Uterus (tissue), 2 donors: ENCODE results near the gene GPR160.

Experiments
- CTCF ChIP-seq, 4 experiments: fragments of 200-600 bp in 2 of 4; fragments of 450-650 bp in 2 of 4; sonication (generic) in 2 of 4; IDR thresholded peaks; one replicate each; pipeline ENCODE4 v1.5.1; 2016 to 2019; ENCODE audit warnings: antibody characterized with exemption in 4 of 4, mild to moderate bottlenecking in 2 of 4, moderate library complexity in 1 of 4
- POLR2A ChIP-seq, 2 donors: fragments of 450-650 bp; IDR thresholded peaks; one replicate each; pipeline ENCODE4 v1.6.1; 2016; ENCODE audit warnings: antibody characterized with exemption in 2 of 2, mild to moderate bottlenecking in 1 of 2, moderate library complexity in 1 of 2

DNA sequence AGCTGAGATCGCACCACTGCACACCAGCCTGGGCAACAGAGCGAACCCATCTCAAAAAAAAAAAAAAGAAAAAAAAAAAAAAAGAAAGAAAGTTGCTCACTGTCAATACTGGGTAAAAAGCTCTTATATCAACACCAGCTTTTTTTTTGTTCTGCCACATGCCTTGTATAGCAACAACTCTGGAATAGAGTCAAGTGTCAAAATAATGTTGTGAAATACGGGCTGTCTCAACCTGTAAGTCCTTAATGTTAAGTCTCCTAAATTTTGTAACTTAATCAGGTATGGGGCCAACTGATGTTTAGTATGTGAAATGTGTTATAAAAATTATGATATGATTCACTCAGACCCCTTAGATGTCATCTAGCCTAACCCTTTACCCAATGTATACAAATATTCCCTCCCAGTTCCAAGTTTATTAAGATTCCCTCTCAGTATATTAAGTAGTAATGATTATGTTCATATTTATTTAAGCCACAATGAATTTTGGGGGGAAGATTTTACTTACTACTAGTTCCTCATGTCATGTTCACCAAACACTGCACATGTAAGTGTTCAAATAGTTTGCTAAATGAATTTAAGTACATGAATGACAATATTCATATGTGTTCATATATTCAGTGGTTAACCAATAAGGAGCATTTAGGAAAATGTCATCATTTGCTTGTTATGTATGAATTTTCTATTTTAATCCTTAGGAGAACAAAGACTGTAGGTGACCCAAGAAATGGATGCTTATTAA, 52.2 kb downstream of the GPR160 start:
- TF ChIP-seq CTCF (IDR thresholded peaks at IDR 0.05) (no peak), POLR2A (IDR thresholded peaks at IDR 0.05) (no peak)
